Pancreas (tissue), 10 donors: ENCODE data around the gene MMS22L. TPM values are rescaled to one million over a fixed set of nuclear protein-coding genes. Genes with fewer than 3 reads are reported as not detected.

Source experiments
- ATAC-seq, 4 donors: fragments of 200-7000 bp; cut with Tn5 transposase; one replicate each; pipeline versions ENCODE4 v1.8.0 to v1.9.1; 2020; ENCODE audit warnings: mild to moderate bottlenecking in 4 of 4, moderate library complexity in 4 of 4
- DNase-seq, 6 donors: peaks; one replicate each; pipeline ENCODE4 v3.0.0-alpha.2; 2020
- FAIRE-seq: peaks from 2 replicates; lab custom pipeline; 2012; peaks lifted over from hg19 to GRCh38; lab: Jason Lieb, UNC
- H3K27ac ChIP-seq, 4 donors: fragments of 200-600 bp; sonication (generic); 1 replicate in 3 of 4; 2 replicates in 1 of 4; pipeline versions ENCODE4 v1.5.0 to v1.8.0; 2020
- H3K27me3 ChIP-seq, 4 donors: fragments of 200-600 bp; one replicate each; pipeline ENCODE4 v1.8.0; 2021
- H3K36me3 ChIP-seq, 3 donors: fragments of 200-600 bp; sonication (generic) in 1 of 3; one replicate each; pipeline versions ENCODE4 v1.5.0 to v1.8.0; 2020 to 2021
- H3K4me1 ChIP-seq, 3 donors: fragments of 200-600 bp; one replicate each; pipeline ENCODE4 v1.8.0; 2021
- H3K4me3 ChIP-seq, 4 donors: fragments of 200-600 bp; sonication (generic) in 2 of 4; one replicate each; pipeline versions ENCODE4 v1.5.0 to v1.8.0; 2020 to 2021
- H3K9me3 ChIP-seq, 4 donors: fragments of 200-600 bp; one replicate each; pipeline ENCODE4 v1.8.0; 2021
- CTCF ChIP-seq, 4 donors: fragments of 200-600 bp; sonication (generic) in 3 of 4; IDR thresholded peaks; one replicate each; pipeline versions ENCODE4 v1.5.0 to v1.8.0; 2021; ENCODE audit warnings: antibody characterized with exemption in 4 of 4
- WGBS, 2 donors: extraction: QIAGEN DNeasy Blood & Tissue Kit; methylation state at CpG; one replicate each; pipeline ENCODE4 v1.1.7; 2013; 5-methylcytosine and 5-hydroxymethylcytosine counted together
- intact Hi-C, 3 donors: fragments of 100-400 bp; cut with DNase I; formaldehyde crosslinking; loops; one replicate each; pipeline versions ENCODE4 v1.11.1 to v1.14.2; 2022
- polyA plus RNA-seq, 2 donors: library from polyadenylated mRNA; stranded (reverse); fragments of 200-250 nt; gene quantifications; one replicate each; pipeline ENCODE4 v1.2.3, GENCODE V29; 2013
- total RNA-seq, 6 donors: library from RNA; stranded (reverse); fragmentation: NEBNext Ultra II Directional in 4 of 6; extraction: Animal tissue kit (Norgen Biotek cat#: 25700) in 4 of 6; gene quantifications; one replicate each; pipeline versions ENCODE4 v1.2.1 to v1.2.4, GENCODE V29; 2021 to 2023
- donor health status: healthy with polysubstance abuse.
- donor health status: DM: no; HTN: no; CAD: no; lungs with moderate emphysema.
- donor health status: DM: no; HTN: no; CAD: no.
- donor health status: control.
- donor health status: control.
- donor health status: Bipolar disorder and iron deficiency.
- donor health status: DM: yes; HTN: yes; CAD: no.
- donor health status: DM: no; HTN: no; CAD: no.
- donor health status: DM: no; HTN: no; CAD: no.
- donor health status: DM: yes; HTN: yes; CAD: no.

The MMS22L gene
- total and polyA plus RNA-seq, 8 donors: 0.84 to 5.0 (median 2.9) TPM

GRCh38 chr6:97102145-97102790, 180.7 kb downstream of the MMS22L start:
- no peak for FAIRE-seq
- no peaks in the 10 kb centered on the region for H3K4me1 ChIP-seq
- TF ChIP-seq CTCF (IDR thresholded peaks at IDR 0.05): no peak
- no peak overlapping the region for H3K27ac ChIP-seq
- no peak for DNase-seq
- no peak for ATAC-seq
- intact Hi-C loops: no loop called here
- no peak overlapping the region for H3K4me3 ChIP-seq
- no peaks in the 10 kb centered on the region for H3K9me3 ChIP-seq
- H3K27me3 ChIP-seq: no peaks in the 10 kb centered on the region
- no peaks in the 10 kb centered on the region for H3K36me3 ChIP-seq
- WGBS, 2 donors: 93 to 94% methylated on average over 1 of the region's 1 CpG

- no peaks in the 10 kb centered on the region for H3K36me3 ChIP-seq
- no peak overlapping the region for H3K27ac ChIP-seq
- H3K27me3 ChIP-seq: no peaks in the 10 kb centered on the region
- H3K9me3 ChIP-seq: no peaks in the 10 kb centered on the region
- 82 to 85% methylated on average over 3 of the region's 3 CpGs for WGBS, 2 donors
- no peak overlapping the region for H3K4me3 ChIP-seq
- FAIRE-seq (no peak), DNase-seq (no peak), ATAC-seq (no peak)
- no peak for TF ChIP-seq CTCF (IDR thresholded peaks at IDR 0.05)
- no peaks in the 10 kb centered on the region for H3K4me1 ChIP-seq
- intact Hi-C loops: no loop called here
Measured at GRCh38 chr6:97100696-97101095, 182.3 kb downstream of the MMS22L start.

GRCh38 chr6:97097068-97098047, 185.7 kb downstream of the MMS22L start:
- 67 to 74% methylated on average over 14 of the region's 14 CpGs for WGBS, 2 donors
- TF ChIP-seq CTCF (IDR thresholded peaks at IDR 0.05): no peak
- ATAC-seq (no peak), DNase-seq (no peak), FAIRE-seq (no peak)
- no peak overlapping the region for H3K27ac ChIP-seq
- no peaks in the 10 kb centered on the region for H3K9me3 ChIP-seq
- no peaks in the 10 kb centered on the region for H3K27me3 ChIP-seq
- no peaks in the 10 kb centered on the region for H3K4me1 ChIP-seq
- intact Hi-C loops: no loop called here
- H3K36me3 ChIP-seq: no peaks in the 10 kb centered on the region
- H3K4me3 ChIP-seq: no peak overlapping the region

- H3K27me3 ChIP-seq: no peaks in the 10 kb centered on the region
- H3K9me3 ChIP-seq: no peaks in the 10 kb centered on the region
- 68 to 75% methylated on average over 3 of the region's 3 CpGs for WGBS, 2 donors
- no peaks in the 10 kb centered on the region for H3K4me1 ChIP-seq
- no peak for ATAC-seq
- no peaks in the 10 kb centered on the region for H3K36me3 ChIP-seq
- no peak for TF ChIP-seq CTCF (IDR thresholded peaks at IDR 0.05)
- DNase-seq: no peak
- intact Hi-C loops: no loop called here
- FAIRE-seq: no peak
- H3K27ac ChIP-seq: no peak overlapping the region
- no peak overlapping the region for H3K4me3 ChIP-seq
Measured at GRCh38 chr6:97095311-97095850, 187.6 kb downstream of the MMS22L start.
